HG03575 (cell line): ENCODE data around the gene OIP5.
A peak's percentile ranks its signal among the peaks of the same experiment; 100 is the strongest.
"Not testable (repeated sequence)": the region's sequence is repeated elsewhere in the genome, so short reads cannot be mapped to it uniquely, and the experiment has no call there.

Source experiments
- ATAC-seq: cut with Tn5 transposase; IDR thresholded peaks from one replicate; pipeline ENCODE4 v1.9.1; 2021; ENCODE audit not compliant: unreplicated experiment, insufficient number of reproducible peaks, low FRiP score; ENCODE audit errors: extremely low read depth

The OIP5 gene

GRCh38 chr15:41309226-41309905 is 23.0 kb downstream of the OIP5 start:
- ATAC-seq, result no peak

- ATAC-seq, result no peak
Observed at GRCh38 chr15:41307679-41308078, 24.7 kb downstream of the OIP5 start.

- ATAC-seq, result no peak
Observed at GRCh38 chr15:41304149-41304770, 28.1 kb downstream of the OIP5 start.

- no peak for ATAC-seq
Observed at GRCh38 chr15:41301587-41301986, 30.8 kb downstream of the OIP5 start.

- not testable (repeated sequence) for ATAC-seq
Observed at GRCh38 chr15:41301139-41301538, 31.3 kb downstream of the OIP5 start.

- ATAC-seq, result no peak
Observed at GRCh38 chr15:41292521-41292920, 39.9 kb downstream of the OIP5 start.

- ATAC-seq, result no peak
Observed at GRCh38 chr15:41291065-41291631, 41.2 kb downstream of the OIP5 start.

- no peak for ATAC-seq
Observed at GRCh38 chr15:41289953-41290352, 42.4 kb downstream of the OIP5 start.

- no peak for ATAC-seq
Observed at GRCh38 chr15:41288464-41288863, 43.9 kb downstream of the OIP5 start.

GRCh38 chr15:41286665-41287333 is 45.6 kb downstream of the OIP5 start:
- ATAC-seq, result no peak

GRCh38 chr15:41285285-41285684 is 47.1 kb downstream of the OIP5 start:
- no peak for ATAC-seq

- no peak for ATAC-seq
Observed at GRCh38 chr15:41284427-41285177, 47.8 kb downstream of the OIP5 start.

- ATAC-seq, result peak; percentile 70
Observed at GRCh38 chr15:41283653-41284426, 48.6 kb downstream of the OIP5 start.

GRCh38 chr15:41282980-41283652 is 49.3 kb downstream of the OIP5 start:
- not testable (repeated sequence) for ATAC-seq

GRCh38 chr15:41282436-41282835 is 50.0 kb downstream of the OIP5 start:
- ATAC-seq, result not testable (repeated sequence)

- no peak for ATAC-seq
Observed at GRCh38 chr15:41281236-41281635, 51.2 kb downstream of the OIP5 start.

GRCh38 chr15:41279535-41280283 is 52.7 kb downstream of the OIP5 start:
- no peak for ATAC-seq
